Measurements from ENCODE around the gene KMT2A.
"Not testable (repeated sequence)": the region's sequence is repeated elsewhere in the genome, so short reads cannot be mapped to it uniquely, and the experiment has no call there.

Gene KMT2A

GRCh38 chr11:118435893-118436624 lies at the start of gene KMT2A:
TSS of gene KMT2A (plus strand) at chr11:118436492. CDS start at chr11:118436513, 21 bp downstream.
- peak; percentile 97 for DNase-seq

GRCh38 chr11:118396097-118396501 lies 40.2 kb upstream of the KMT2A start:
- no peak for DNase-seq

- DNase-seq: no peak
Measured at GRCh38 chr11:118397448-118397847, 38.8 kb upstream of the KMT2A start.

- peak; percentile 11 for DNase-seq
Measured at GRCh38 chr11:118398791-118399559, 37.3 kb upstream of the KMT2A start.

- peak; percentile 88 for DNase-seq
Measured at GRCh38 chr11:118401151-118401879, 35.0 kb upstream of the KMT2A start, which contains the start of gene ATP5MG. TSS of gene ATP5MG (plus strand) at chr11:118401606. CDS start at chr11:118401666, 60 bp downstream.

GRCh38 chr11:118401880-118402590 lies 34.3 kb upstream of the KMT2A start:
- no peak for DNase-seq

GRCh38 chr11:118402594-118402993 lies 33.7 kb upstream of the KMT2A start:
- not testable (repeated sequence) for DNase-seq

- no peak for DNase-seq
Measured at GRCh38 chr11:118406599-118407166, 29.6 kb upstream of the KMT2A start.

- DNase-seq: no peak
Measured at GRCh38 chr11:118410055-118410745, 26.1 kb upstream of the KMT2A start.

GRCh38 chr11:118411530-118411929 lies 24.8 kb upstream of the KMT2A start:
- no peak for DNase-seq

- DNase-seq: no peak
Measured at GRCh38 chr11:118412921-118413320, 23.4 kb upstream of the KMT2A start.

GRCh38 chr11:118415062-118415738 lies 21.1 kb upstream of the KMT2A start:
- no peak for DNase-seq

- no peak for DNase-seq
Measured at GRCh38 chr11:118415739-118416068, 20.6 kb upstream of the KMT2A start.

GRCh38 chr11:118416900-118417299 lies 19.4 kb upstream of the KMT2A start:
- not testable (repeated sequence) for DNase-seq

GRCh38 chr11:118417801-118418200 lies 18.5 kb upstream of the KMT2A start:
- no peak for DNase-seq

- no peak for DNase-seq
Measured at GRCh38 chr11:118418766-118419165, 17.5 kb upstream of the KMT2A start.

GRCh38 chr11:118427707-118428106 lies 8.6 kb upstream of the KMT2A start:
- DNase-seq: no peak

GRCh38 chr11:118430956-118431355 lies 5.3 kb upstream of the KMT2A start:
- no peak for DNase-seq

GRCh38 chr11:118434123-118434552 lies 2.2 kb upstream of the KMT2A start:
- no peak for DNase-seq

GRCh38 chr11:118434553-118435289 lies 1.6 kb upstream of the KMT2A start:
- peak; percentile 25 for DNase-seq

All from stimulated activated CD4-positive, alpha-beta T cell treated with anti-CD3 and anti-CD28 coated beads, Interleukin-12 subunit alpha, Interleukin-12 subunit beta, amount 100 ng/mL, for 4 hours (primary cell).